CD1c-positive myeloid dendritic cell (primary cell): Measurements from ENCODE around the gene CNIH3.

Source experiments
- DNase-seq: peaks from one replicate; pipeline ENCODE4 v3.0.0-alpha.2; 2016; ENCODE audit errors: extremely low spot score

The CNIH3 gene

GRCh38 chr1:224773646-224774045 is 157.5 kb downstream of the CNIH3 start:
- DNase-seq: no peak

- DNase-seq: peak; percentile 13
Measured at GRCh38 chr1:224774378-224774777, 158.3 kb downstream of the CNIH3 start.

GRCh38 chr1:224777180-224777579 is 161.1 kb downstream of the CNIH3 start:
- DNase-seq: no peak

GRCh38 chr1:224779536-224779935 is 163.4 kb downstream of the CNIH3 start:
- no peak for DNase-seq

- DNase-seq: no peak
Measured at GRCh38 chr1:224780736-224781135, 164.6 kb downstream of the CNIH3 start.

- DNase-seq: no peak
Measured at GRCh38 chr1:224781800-224782199, 165.7 kb downstream of the CNIH3 start.

GRCh38 chr1:224782281-224783000 is 166.3 kb downstream of the CNIH3 start:
- no peak for DNase-seq

- no peak for DNase-seq
Measured at GRCh38 chr1:224783006-224783651, 167.0 kb downstream of the CNIH3 start.

- DNase-seq: no peak
Measured at GRCh38 chr1:224784265-224785039, 168.3 kb downstream of the CNIH3 start.

- no peak for DNase-seq
Measured at GRCh38 chr1:224785040-224785328, 168.9 kb downstream of the CNIH3 start.

- DNase-seq: no peak
Measured at GRCh38 chr1:224785622-224786021, 169.5 kb downstream of the CNIH3 start.

GRCh38 chr1:224786533-224787250 is 170.6 kb downstream of the CNIH3 start:
- DNase-seq: no peak

- DNase-seq: no peak
Measured at GRCh38 chr1:224789311-224789710, 173.2 kb downstream of the CNIH3 start.
